ENCODE measurements around the gene FBXL13. TPM values are rescaled to one million over a fixed set of nuclear protein-coding genes. Genes with fewer than 3 reads are reported as not detected.
"Not testable (repeated sequence)": the region's sequence is repeated elsewhere in the genome, so short reads cannot be mapped to it uniquely, and the experiment has no call there.

The FBXL13 gene
- total RNA-seq, 1 experiment from 2014 or later: 2.5 TPM

- ChIA-PET CTCF (no interaction called here), POLR2A (no interaction called here)
- Histone ChIP-seq H3K9me3 (ENCODE audit: control insufficient read depth, insufficient read depth, low read depth, low read length) (no peaks in the 10 kb centered on the region), H3K4me1 (ENCODE audit: control insufficient read depth, insufficient read depth, low read length) (peaks cover 11% of the 10 kb centered on the region; the same call in 1 of the 2 replicates), H3K27ac (ENCODE audit: low read length) (peak overlapping the region; percentile 8; the same call in 1 of the 2 replicates), H3K4me3 (ENCODE audit: low read depth in 2 of 2, low read length in 2 of 2) (no peak overlapping the region), H3K27me3 (ENCODE audit: control insufficient read depth, insufficient read depth, low read length) (no peaks in the 10 kb centered on the region), H3K36me3 (ENCODE audit: control insufficient read depth, insufficient read depth, low read length) (no peaks in the 10 kb centered on the region)
- intact Hi-C loops (cut with micrococcal nuclease; ENCODE audit: unreplicated experiment) (no loop called here), in situ Hi-C loops (cut with HindIII; ENCODE audit: low pct_unique_long_range_greater_than_20kb, low sequenced_read_pairs) (no loop called here)
- peak; percentile 55; the same call in 1 of the 2 replicates for ATAC-seq
- TF ChIP-seq POLR2AphosphoS5 (IDR thresholded peaks at IDR 0.05; ENCODE audit: low read depth, low read length) (no peak), SIN3A (IDR thresholded peaks at IDR 0.05; ENCODE audit: borderline replicate concordance, insufficient read depth, low read depth, low read length) (no peak), REST (IDR thresholded peaks at IDR 0.05; ENCODE audit: insufficient read depth in 1 of 2, low read depth in 2 of 2, low read length in 1 of 2) (no peak), TCF7L2 (IDR thresholded peaks at IDR 0.05; ENCODE audit: low read depth, low read length) (no peak), CTCF (IDR thresholded peaks at IDR 0.05) (no peak)
- DNase-seq (ENCODE audit: low read depth, low spot score): no peak
- no TSS peak for BruUV-seq (replicated peaks)
Observed at GRCh38 chr7:103058122-103058521, 16.5 kb downstream of the FBXL13 start.

GRCh38 chr7:103056006-103056405 lies 18.6 kb downstream of the FBXL13 start:
- CTCF ChIA-PET; H3K4me1 ChIP-seq (ENCODE audit: control insufficient read depth, insufficient read depth, low read length); BruUV-seq (replicated peaks); in situ Hi-C loops (cut with HindIII; ENCODE audit: low pct_unique_long_range_greater_than_20kb, low sequenced_read_pairs); intact Hi-C loops (cut with micrococcal nuclease; ENCODE audit: unreplicated experiment); H3K9me3 ChIP-seq (ENCODE audit: control insufficient read depth, insufficient read depth, low read depth, low read length); POLR2A ChIA-PET; H3K27ac ChIP-seq (ENCODE audit: low read length); H3K4me3 ChIP-seq (ENCODE audit: low read depth in 2 of 2, low read length in 2 of 2); H3K36me3 ChIP-seq (ENCODE audit: control insufficient read depth, insufficient read depth, low read length); DNase-seq (ENCODE audit: low read depth, low spot score); ATAC-seq; H3K27me3 ChIP-seq (ENCODE audit: control insufficient read depth, insufficient read depth, low read length): not testable (repeated sequence)

- ATAC-seq (no peak), DNase-seq (ENCODE audit: low read depth, low spot score) (no peak)
- CTCF ChIA-PET: no interaction called here
- Histone ChIP-seq H3K36me3 (ENCODE audit: control insufficient read depth, insufficient read depth, low read length) (no peaks in the 10 kb centered on the region), H3K4me1 (ENCODE audit: control insufficient read depth, insufficient read depth, low read length) (no peaks in the 10 kb centered on the region), H3K9me3 (ENCODE audit: control insufficient read depth, insufficient read depth, low read depth, low read length) (peaks cover 29% of the 10 kb centered on the region; the same call in 1 of the 2 replicates), H3K27me3 (ENCODE audit: control insufficient read depth, insufficient read depth, low read length) (no peaks in the 10 kb centered on the region), H3K4me3 (ENCODE audit: low read depth in 2 of 2, low read length in 2 of 2) (no peak overlapping the region), H3K27ac (ENCODE audit: low read length) (no peak overlapping the region)
- in situ Hi-C loops (cut with HindIII; ENCODE audit: low pct_unique_long_range_greater_than_20kb, low sequenced_read_pairs): no loop called here
- intact Hi-C loops (cut with micrococcal nuclease; ENCODE audit: unreplicated experiment): no loop called here
- BruUV-seq (replicated peaks): no TSS peak
- POLR2A ChIA-PET: no interaction called here
- TF ChIP-seq SIN3A (IDR thresholded peaks at IDR 0.05; ENCODE audit: borderline replicate concordance, insufficient read depth, low read depth, low read length): no peak
- no peak for TF ChIP-seq REST (IDR thresholded peaks at IDR 0.05; ENCODE audit: insufficient read depth in 1 of 2, low read depth in 2 of 2, low read length in 1 of 2)
- no peak for TF ChIP-seq POLR2AphosphoS5 (IDR thresholded peaks at IDR 0.05; ENCODE audit: low read depth, low read length)
- TF ChIP-seq TCF7L2 (IDR thresholded peaks at IDR 0.05; ENCODE audit: low read depth, low read length): no peak
- no peak for TF ChIP-seq CTCF (IDR thresholded peaks at IDR 0.05)
Observed at GRCh38 chr7:103051519-103051918, 23.1 kb downstream of the FBXL13 start.
